NCI-H2196 treated with DMSO at 0.1 percent for 48 hours (cell line): ENCODE data around the gene LGALS9.

ENCODE experiments used
- DNase-seq: peaks from one replicate; lab custom pipeline; 2025; ENCODE audit not compliant: unreplicated experiment; lab: John Stamatoyannopoulos, UW

The LGALS9 gene

DNA sequence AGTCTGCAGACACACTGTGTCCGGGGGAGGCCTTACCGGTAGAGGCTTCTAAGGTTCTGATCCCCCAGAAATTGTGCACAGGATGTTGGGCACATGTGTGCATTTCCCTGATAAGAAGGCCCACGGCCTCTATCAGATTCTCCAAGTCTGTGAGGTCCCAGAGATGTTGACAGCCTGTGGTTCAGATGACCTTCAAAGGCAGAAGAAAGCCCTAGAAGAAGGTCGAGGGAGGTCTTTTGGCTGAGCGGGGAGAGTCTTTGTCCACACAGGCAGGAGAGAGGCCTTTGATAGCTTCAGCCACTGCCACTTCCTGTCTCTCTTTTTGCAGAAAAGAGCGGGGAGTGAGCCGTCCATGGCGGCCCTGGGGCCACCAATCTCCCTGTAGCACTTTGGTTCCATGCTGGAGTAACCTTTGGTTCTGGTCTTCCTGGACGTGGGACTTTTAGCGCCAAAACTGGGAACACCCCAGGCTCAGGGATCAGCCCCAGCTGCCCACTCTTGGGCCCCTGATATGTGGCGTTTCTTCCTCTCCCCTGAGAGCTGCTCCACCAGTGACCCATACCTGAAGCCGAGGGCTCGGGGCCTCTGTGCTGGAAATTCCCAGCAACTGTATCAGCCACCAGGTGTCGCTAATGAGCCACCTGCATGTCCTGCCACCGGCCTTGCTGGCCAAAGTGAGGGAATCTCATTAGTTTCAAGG, 28.1 kb upstream of the LGALS9 start:
- no peak for DNase-seq

DNA sequence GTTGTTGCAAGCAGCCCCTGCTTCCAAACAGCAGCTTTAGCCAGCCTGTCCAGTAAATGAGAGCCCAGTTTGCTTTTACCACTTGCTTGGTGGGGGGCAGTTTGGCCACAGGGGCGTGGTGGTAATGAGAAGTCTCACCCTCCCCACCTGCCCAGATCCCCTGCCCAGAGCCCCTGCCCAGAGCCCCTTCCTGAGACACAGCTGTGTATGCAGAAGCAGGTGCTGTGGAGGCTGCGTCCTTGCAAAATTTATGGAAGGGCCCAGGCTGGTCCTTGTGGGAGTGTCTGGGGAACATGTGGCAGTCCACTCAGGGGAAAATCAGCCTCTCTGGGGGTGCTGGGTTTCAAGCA, 27.6 kb upstream of the LGALS9 start:
- no peak for DNase-seq

DNA sequence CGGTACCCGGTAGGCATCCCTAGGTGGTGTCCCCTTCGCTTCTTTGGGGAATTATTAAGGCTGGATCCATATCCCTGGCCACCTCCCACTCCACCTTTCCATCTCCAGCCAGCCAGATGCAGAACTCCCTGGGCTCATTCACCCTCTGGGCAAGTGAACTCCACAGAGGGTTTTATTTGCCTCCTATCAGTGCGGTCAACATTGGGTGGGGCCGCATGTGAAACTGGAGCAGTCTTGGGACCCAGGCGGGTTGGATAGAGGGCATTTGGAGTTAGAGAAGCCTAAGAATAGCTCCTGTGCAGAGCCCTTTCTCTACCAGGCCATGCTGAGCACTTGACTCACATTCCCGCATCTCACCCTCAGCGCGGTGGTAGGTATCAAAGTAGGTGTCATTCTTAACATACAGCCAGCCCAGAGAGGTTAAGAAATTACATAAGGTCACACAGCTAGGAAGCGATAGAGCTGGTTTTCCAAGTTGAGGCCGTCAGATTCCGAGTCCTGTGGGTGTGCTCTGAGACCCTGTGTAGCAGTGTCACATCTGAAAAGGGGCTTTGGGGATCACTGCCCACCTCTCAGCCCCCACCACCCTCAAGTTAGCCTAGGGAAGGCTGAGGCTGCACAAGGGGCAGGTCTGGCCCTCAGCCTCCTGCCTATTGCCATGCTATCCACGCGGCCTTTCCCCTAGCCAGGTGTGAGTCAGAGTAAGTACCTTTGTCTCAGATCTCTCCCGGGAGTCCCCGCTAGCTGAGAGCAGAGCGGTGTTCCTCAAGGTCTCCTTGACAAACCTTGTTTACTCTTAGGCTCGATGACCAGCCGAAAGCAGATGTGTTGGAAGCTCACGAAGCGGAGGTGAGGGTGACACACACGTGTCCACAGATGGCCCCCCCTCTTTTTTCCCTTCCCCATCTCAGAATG, 26.9 kb upstream of the LGALS9 start:
- DNase-seq, result no peak

DNA sequence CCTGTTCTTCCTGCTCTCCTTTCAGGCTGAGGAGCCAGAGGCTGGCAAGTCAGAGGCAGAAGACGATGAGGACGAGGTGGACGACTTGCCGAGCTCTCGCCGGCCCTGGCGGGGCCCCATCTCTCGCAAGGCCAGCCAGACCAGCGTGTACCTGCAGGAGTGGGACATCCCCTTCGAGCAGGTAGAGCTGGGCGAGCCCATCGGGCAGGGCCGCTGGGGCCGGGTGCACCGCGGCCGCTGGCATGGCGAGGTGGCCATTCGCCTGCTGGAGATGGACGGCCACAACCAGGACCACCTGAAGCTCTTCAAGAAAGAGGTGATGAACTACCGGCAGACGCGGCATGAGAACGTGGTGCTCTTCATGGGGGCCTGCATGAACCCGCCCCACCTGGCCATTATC, 25.6 kb upstream of the LGALS9 start:
- no peak for DNase-seq

DNA sequence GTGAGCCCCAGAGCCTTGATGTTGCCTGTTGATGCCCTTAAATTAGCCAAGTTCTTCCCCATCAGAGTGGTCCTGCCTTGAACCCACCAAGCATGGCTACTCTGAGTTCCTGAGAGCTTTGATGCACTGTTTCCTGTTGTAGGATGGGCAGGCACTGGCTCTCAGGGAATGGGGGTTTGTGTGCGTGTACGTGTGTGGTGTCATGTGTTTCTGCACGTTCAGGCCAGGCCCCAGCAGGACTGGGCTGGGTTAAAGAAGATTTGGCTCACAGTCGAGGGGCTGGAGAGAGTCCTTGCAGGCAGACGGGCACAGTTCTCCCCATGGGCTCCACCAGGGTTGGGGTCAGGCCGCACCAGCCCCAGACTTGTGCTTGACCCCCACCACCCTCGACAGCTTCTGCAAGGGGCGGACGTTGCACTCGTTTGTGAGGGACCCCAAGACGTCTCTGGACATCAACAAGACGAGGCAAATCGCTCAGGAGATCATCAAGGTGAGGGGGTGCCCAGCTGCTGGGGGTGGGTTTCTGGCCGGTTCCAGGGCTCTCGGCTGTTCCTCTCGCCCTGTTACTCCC, 23.4 kb upstream of the LGALS9 start:
- no peak for DNase-seq

DNA sequence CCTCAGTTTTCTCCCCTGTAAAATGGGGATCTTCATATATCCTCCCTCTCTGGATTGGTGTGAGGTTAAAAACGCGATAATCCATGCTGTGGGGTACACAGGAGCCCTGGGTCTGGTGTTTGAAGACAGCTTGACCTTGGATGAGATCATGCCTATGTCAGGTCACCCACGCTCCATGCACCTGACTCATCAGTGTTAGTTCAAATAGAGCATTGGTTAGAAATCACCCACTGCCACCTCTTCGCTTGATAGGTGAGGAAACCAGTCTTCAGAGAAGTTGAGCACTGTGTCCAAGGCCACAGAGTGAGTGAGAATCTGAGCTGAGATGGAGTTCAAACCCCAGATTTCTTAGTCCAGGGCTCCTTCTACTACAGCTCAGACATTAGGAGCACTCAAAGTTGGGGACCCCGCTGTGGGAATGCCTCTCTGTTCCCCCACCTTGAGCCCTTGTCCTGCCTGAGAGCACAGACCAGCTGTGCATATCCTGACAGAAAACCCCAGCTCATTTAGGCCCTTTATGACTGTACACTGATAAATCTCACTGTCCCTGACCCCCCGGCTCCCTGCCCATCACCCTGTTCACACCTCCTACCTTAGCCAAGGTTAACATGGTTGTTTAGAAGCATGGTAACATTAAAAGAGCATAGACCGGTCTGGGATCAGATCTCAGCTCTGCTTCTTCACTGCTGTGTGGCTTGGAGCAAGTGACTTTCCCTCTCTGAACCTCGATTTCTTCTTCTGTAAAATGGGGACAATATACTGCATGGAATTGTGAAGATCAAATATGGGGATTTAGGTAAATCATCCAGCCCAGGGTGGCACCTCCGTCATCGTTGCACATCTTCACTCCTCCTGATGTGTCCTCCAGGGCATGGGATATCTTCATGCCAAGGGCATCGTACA, 22.4 kb upstream of the LGALS9 start:
- no peak for DNase-seq

DNA sequence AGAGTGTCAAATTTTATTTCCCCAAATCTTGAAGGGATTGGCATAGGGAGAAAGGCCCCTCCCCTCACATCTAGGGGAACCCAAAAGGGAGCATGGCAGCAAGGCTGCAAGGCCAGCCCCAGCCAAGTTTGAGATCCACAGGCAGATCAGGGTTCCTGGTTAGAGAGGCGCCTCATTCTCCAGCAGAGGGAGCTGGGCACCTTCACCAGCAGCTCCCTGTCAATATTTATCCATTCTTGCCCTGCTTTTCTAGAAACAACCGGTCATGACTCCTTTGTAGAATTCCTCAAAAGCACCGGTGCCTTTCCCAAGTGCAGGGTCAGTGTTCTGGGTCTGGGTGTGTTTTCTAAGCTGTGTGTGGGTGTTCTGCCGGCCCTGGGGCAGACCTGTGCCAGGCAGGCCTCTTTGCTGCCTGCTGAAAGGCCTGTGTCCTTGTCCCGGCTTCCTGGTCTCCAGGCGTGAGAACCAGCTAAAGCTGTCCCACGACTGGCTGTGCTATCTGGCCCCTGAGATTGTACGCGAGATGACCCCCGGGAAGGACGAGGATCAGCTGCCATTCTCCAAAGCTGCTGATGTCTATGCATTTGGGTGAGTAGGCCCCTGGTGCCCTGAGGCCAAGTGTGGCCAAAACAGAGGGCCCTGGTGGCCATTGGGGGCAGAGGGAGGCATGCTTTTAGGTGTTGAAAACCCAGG, 21.2 kb upstream of the LGALS9 start:
- DNase-seq, result no peak

DNA sequence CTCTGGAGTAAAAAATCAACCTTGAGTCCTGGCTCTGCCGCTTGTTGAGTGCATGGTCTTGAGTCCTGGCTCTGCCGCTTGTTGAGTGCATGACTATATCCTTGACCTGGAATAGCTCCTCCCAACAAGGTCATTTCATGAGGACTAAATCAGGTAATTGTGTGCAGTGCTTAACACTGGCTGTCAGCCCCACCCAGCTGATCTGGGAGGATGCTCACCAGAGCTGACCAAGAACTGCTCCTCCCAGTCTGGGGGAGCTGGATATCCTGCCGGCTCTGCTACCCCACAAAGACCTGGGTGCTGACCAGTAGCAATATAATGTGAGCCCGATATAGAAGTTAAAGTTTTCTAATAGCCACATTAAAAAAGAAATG, 20.7 kb upstream of the LGALS9 start:
- DNase-seq, result no peak

DNA sequence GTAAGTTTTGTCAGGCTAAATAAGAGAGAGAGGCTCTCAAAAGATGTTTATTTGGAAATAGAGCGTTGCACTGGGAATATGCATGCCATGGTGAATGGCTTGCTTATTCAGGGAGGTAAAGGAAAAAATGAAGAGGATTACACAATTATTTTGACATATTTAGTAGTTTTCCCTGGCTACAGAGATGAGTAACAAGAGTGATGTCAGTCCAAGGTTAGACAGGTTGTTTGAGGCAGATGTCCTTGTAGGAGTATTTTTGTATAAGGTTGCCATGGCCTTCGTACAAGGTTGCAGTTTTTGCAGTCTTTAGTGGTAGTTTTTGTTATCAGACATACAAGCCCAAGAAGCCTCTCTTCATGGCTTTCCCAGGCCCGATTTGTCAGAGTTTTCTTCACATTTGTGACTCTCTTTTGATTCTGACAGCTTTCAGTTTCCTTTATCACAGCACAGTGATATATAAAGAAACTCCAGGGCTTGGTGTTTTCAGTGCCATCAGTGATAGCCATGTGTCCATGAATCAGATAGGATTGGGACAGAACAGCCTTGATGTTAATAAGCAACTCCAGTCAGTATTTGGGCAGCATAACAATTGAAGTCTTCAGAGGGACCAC, 18.7 kb upstream of the LGALS9 start:
- DNase-seq, result no peak

DNA sequence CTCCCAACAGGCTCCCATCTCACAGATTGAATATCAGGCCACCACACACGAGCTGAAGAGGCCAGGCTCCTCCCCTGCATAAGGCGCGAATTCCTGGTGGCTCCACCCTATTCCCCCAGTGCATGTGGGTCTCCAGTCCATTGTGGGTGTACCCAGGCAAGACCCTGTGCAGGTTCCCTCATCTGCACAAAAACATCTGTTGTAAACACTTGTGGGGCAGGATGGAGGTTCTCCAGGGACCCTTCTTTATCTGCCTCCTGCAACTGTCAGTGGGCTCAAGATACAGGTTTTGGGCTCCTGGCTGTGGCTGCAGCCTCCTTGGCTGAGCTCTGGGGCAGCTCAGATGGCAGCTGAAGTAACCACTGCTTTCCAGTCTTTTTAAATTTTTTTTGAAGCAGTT, 17.6 kb upstream of the LGALS9 start:
- DNase-seq, result no peak

DNA sequence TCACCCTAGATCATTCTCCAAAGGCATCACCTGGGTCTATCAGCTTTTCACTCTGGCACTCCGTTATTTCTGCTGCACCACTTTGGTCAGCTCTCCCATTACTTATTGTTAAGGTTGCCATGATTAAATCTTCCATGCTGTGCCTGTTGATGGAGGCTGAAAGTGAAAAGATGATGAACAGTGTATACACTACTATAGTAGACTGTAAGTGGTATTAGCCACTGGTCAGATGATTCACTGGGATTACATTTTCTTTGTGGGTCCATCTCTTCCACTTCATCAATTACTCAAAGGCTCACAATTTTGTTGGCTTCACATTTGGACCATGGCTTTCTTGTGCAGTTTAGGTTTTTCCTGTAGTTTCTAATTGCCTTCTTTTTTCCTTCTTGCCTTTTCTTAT, 15.9 kb upstream of the LGALS9 start:
- no peak for DNase-seq

DNA sequence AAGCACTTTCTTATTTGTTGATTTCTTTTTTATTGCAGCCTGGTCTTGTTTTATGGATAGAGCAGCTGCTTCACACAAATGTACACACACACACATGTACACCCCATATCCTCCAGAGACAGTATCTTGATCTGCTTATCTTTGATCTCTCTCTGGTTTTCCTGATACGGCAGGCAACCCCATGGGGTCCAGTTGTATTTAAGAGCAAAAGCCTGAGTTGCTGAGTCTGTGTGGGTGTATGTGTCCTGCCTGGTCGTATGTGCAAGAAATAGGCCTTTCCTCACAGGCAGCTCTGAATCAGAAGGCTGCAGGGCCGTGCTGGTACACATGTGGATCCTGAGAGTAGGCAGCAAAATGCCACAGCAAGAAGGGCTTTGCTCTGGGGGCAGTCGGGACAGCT, 14.6 kb upstream of the LGALS9 start:
- DNase-seq, result no peak

DNA sequence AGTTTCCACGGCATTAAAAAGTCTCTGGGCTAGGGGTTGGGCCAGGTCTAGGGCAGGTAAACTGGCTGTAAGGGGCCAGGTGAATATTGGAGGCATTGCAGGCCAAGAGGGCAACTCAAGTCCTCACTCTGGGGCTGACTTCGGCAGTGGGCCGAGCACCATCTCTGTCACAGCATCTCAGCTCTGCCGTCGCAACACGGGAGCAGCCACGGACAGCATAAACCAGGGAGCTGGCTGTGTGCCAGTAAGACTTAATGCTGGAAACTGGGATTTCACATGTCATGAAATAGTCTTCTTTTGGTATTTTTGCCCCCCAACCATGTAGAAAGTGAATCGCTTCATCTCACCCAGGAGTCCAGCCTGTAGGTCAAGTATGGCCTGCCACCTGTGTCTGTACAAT, 12.6 kb upstream of the LGALS9 start:
- no peak for DNase-seq

DNA sequence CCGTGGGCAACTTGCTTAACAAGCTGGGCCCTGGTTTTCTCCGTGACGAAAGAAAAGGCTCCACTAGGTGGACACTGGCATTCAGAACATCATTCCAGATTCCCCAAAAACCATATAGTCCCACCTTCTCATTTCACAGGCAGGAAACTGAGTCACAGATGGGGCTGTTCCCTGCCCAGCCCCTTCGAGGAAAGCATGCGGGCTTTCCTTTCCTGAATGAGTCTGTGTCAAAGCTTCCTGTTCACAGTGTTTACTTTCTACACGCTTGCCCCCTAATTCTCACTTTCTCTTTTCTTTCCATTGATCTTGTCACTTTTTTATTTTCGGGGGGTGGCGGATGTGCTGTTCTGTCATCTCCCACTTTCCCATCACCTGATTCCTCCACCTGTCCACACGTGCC, 10.3 kb upstream of the LGALS9 start:
- DNase-seq, result no peak

DNA sequence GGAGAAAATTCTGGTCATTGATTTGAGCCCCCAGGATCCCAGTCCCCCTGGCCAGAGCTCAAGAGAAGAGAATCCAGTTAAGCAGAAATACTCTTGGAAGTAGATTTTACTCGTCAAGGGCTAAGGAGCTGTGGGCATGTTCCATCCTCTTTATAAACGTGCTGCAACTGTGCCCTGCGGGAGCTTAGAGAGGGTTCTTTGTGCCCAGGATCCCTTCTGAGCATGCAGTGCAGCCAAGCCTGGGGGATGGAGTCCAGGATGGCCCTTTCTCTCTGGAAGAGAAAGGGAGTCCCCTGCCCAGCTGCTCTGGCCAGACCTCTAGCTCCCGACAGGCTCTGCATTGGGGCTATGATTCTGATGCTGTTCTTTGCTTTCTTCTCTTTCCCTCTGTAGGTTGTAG, 9.5 kb upstream of the LGALS9 start:
- no peak for DNase-seq

DNA sequence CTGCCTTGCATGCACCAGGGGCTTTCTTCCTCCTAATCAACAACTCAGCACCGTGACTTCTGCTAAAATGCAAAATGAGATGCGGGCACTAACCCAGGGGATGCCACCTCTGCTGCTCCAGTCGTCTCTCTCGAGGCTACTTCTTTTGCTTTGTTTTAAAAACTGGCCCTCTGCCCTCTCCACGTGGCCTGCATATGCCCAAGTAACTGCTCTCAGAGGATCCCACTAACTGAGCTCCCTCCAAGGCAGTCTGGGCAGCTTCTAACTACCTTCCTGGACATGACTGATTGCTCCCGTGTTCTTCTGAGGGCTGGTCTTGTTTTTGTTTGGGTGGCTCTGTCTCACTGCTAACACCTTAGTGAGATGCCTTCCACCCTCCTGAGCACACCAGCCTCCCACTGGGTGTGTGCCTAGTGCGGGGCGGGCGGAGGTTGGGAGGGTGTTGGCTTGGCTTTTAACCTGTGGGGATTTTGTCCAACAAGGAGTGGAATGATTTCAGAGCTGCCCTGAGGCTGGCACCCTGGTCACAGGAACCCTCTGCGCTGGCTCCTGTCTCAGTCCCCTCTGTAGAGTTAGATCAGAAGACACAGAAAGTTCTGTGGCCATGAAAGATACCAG, 8.9 kb upstream of the LGALS9 start:
- no peak for DNase-seq

DNA sequence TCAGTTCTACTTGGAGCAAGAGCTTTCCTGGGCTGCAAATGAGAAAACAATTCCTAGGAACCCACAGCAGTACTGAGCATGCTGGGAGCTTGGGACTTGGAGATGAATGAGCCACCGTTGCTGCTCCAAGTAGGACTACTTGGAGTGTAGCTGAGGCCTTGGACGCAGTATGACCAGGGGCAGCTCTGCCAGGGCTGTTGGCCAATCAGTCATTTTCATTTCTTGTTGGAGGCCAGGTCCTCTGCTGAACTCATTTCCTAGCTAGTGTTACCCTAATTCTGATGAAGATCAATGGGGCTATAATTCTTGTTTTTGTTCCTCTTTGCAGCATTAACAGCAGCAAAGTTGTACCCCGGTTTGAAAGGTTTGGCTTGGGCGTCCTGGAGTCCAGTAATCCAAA, 8.0 kb upstream of the LGALS9 start:
- DNase-seq, result no peak

DNA sequence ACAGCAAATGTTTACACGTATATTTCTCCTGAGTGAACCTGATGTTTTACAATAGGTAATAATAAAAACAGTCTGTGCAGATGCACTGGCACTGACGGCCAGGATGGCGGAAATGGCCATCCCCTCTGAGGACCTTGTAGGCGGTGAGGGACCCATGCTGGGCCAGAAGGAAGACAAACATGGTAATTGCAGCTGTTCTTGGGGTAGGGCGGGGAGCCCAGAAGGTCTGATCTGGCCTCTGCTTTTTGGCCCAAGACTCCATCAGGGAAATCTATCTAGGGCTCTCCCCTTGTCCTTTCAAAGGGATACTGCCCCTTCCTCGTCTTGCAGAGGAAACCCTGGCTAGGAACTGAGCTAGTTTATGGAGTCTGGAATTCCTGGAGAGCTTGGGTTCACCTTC, 7.4 kb upstream of the LGALS9 start:
- no peak for DNase-seq

DNA sequence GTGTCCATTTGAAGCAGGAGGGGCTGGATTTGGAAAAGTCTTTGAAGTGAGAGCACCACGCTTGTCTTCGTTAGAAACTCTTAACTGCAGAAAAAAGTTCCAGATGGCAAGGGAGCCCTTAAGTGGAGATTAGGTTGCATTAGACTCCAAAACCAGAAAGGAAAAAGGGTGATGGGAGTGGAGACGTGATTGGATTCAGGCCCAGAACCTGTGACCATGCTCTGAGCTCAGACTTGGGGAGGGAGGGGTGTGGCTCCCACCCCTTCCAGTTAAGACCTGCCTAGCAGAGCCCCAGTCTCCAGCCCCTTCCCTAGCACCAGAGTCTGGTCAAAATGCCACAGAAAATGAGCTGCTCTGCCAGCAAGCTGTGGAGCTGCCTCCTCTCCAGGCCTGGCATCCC, 6.4 kb upstream of the LGALS9 start:
- DNase-seq, result no peak

DNA sequence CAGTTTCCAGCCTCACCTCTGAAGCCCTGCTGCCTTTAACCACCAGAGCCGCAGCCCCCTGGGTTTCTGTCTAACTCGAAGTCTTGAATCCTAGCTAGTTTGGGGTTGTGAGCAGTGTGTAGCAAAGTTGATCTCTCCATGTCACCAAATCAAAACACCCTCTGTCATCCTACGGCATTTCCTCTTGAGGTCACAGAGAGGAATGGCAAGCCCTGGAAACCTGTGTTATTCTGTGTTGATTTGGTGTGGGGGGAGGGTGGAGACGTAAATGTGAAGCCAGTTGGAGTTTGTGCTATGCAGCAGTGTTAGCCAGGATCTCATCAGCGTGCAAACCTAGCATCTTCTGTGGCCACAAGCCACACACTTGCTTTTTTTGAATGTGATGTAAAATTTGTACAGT, 5.1 kb upstream of the LGALS9 start:
- DNase-seq, result no peak
